CD4-positive, alpha-beta T cell treated with Interleukin-15 for 1 hour (primary cell): ENCODE measurements around the gene CBLL2.
"Not testable (repeated sequence)": the region's sequence is repeated elsewhere in the genome, so short reads cannot be mapped to it uniquely, and the experiment has no call there.

ENCODE experiments used
- DNase-seq: peaks from one replicate; pipeline ENCODE4 v3.0.0-alpha.2; 2020

Gene CBLL2, protein sequence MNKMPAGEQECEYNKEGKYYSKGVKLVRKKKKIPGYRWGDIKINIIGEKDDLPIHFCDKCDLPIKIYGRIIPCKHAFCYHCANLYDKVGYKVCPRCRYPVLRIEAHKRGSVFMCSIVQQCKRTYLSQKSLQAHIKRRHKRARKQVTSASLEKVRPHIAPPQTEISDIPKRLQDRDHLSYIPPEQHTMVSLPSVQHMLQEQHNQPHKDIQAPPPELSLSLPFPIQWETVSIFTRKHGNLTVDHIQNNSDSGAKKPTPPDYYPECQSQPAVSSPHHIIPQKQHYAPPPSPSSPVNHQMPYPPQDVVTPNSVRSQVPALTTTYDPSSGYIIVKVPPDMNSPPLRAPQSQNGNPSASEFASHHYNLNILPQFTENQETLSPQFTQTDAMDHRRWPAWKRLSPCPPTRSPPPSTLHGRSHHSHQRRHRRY

DNA sequence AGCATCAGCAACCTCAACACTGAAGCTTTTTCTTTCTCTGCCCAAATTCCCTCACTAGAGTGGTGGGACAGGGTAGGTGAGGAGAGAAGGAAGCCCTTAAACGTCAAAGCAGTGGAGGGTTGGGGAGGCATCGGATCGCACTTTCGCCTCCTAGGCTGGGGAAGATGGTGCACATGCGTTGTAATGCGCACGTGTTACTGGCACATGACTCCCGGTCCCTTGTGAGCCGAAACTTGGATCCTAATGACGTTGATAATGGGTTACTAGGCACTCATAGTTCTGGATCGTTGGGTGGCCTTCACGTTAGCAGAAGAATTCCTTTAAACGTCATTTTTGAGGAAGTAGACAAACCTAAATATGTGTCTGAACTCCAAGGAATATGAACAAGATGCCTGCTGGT is at the start of gene CBLL2:
Gene CBLL2, plus strand, starts transcription at position 301 of the 400 bp plus-strand sequence. Its CDS starts 79 bp downstream, at position 380.
- DNase-seq = no peak

DNA sequence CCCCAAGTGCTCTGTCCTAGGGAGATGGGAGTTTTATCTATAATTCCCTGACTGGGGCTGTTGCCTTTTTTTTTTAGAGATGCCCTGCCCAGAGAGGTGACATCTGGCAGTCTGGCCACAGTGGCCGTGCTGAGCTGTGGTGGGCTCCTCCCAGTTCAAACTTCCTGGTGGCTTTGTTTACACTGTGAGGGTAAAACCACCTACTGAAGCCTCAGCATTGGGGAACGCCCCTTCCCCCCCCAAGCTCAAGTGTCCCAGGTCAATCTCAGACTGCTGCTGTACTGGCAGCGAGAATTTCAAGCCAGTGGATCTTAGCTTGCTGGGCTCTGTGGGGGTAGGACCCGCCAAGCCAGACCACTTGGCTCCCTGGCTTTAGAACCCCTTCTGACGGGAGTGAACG is 38.3 kb upstream of the CBLL2 start:
- DNase-seq = no peak

DNA sequence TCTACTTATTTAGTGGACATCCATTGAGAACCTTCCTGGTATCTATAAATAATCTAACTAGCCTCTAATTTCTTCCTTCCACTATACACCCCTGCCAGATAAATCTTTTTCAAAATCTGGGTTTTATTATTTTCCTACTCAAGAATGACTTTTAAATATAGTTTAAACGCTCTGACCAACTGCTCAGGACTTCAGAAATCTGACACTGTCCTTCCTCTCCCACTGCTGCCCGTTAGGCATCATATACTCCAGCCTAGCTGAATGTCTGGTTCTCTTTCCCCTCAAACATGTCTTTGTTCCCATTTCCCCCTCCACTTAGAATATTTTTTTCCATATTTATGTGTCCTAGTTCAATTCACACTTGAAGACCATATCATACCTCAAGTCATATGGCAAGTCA is 35.2 kb upstream of the CBLL2 start:
- DNase-seq = no peak

DNA sequence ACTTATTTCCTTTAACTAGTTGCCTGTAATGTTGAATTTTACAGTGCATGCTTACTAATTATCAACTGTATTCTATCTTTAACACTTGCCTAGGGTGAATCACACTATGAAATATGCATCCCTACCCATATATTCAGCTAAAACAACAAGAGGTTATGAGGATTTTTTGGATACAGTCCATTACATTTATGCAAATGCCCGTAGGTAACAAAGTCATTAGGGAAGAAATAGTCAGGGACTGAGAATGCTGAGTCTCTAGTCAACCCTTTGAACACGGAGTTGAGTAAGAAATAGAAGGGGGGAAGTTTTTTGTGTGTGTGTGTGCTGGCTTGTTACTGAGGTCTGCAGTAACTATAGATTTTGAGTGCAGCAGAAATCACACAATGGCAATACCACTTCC is 26.1 kb upstream of the CBLL2 start:
- DNase-seq = no peak

DNA sequence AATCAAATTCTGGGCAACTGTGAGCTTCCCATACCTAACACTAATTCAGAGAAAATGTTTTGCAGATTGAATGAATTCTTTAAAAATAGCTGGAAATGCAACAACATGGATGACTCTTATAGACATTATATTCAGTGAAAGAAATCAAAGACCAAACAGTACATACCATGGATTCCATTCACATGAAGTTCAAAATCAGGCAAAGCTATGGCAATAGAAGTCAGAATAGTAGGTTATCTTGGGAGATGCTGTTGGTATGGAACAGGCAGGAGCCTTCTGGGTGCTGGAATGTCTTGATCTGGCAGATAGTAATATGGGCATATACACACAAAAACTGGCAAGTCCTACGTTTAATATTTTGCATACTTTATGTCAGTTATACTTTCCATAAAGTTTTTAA is 25.5 kb upstream of the CBLL2 start:
- DNase-seq = no peak

DNA sequence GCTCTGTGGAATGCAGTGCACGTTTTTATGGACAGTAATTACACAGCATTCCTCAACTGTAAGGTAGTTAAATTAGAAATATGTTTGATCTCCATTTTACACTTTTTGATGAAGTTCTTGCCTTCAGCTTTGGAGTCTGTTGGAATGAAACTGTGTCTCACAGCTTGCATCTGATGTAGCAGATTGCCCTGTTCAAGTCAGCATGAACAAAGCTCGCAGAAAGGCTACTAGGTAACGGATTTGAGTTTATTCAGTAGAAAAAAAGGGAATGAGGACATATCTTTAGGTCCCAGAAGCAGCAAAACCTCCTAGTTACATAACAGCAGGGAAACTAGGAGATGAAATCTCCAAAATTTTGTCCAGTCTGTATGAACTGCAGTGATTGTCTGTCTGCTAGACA is 24.3 kb upstream of the CBLL2 start:
- no peak for DNase-seq

DNA sequence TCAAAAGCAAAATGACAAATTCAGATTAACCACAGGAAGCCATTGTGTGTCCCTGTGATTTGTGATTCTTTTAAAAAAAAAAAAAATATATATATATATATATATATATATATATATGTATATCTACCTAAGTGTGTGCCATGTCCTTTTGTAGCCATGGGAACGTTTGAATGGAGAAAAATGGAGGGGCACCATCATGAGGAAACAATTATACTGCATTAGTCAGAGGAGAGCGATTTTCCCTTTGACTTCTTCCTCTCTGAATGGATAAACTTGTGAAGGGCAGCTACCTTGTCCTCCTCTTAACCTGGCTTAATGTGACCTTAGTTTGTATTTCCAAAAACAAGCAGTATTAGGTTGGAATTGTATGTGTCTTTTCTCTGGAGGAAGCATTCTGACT is 23.3 kb upstream of the CBLL2 start:
- DNase-seq = no peak

DNA sequence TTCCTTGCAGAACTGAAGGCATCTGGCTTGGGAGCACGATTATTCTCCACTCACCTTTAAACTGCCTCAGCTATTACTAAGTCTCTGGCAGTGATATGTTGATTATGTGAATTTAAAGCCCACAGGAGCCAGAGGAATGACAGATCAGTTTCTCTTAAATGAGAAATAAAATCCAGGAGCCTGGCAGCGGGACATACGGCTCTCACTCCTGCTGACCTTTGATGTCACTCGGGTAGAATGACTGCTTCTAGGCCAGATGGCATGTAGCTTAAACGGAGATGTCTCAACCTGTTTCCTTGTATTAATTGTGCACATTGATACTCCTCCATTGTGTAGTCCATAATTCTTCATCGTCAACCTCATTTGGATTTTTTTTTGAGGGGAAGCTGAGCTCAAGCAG is 4.0 kb upstream of the CBLL2 start:
- no peak for DNase-seq

DNA sequence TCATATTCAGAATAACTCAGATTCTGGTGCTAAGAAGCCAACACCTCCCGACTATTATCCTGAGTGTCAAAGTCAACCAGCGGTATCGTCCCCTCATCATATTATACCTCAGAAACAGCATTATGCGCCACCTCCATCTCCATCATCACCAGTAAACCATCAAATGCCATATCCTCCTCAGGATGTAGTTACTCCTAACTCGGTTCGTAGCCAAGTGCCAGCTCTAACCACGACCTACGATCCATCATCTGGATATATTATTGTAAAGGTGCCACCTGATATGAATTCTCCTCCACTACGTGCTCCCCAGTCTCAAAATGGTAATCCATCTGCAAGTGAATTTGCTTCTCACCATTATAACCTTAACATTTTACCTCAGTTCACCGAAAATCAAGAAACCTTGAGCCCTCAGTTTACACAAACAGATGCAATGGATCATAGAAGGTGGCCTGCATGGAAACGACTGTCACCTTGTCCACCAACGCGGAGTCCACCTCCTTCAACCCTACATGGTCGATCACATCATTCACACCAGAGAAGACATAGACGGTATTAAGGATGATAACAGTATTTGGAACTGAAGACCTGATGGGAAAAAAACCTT is 1.1 kb downstream of the CBLL2 start:
- DNase-seq = no peak

DNA sequence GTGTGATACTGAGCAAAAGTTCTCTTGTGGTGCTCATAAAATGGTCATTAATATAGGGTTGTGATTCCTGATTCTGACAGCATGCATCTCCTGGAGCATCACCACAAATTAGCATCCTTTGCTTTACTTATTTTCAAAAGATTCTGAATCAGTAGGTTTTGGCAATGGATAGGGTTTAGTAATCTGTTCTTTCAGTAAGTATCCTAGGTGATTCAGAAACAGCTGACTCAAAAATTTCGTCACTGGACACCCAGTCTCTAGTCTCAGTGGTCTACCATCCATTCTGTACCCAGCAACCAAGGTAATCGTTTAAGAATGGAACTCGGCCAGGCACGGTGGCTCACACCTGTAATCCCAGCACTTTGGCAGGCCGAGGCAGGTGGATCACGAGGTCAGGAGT is 4.1 kb downstream of the CBLL2 start:
- no peak for DNase-seq

DNA sequence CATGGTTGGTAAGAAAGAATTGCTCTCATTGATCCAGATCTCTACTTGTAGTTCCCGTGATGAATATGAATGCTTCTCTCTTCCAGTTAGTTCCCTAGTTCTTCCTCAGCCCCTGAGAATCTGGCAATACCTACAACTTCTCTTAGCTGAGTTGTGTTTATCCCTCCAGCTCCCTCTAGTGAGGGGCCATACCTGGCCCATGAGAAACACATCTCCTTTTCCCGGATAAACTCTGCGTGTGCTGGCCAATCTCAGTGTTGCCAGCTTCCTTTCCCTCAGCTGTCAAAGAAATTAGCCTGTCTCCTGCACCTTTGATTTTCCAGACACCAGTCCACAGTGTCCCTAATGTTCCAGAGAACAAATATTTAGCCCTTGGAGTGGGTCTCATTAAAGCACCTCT is 5.7 kb downstream of the CBLL2 start:
- DNase-seq = no peak

DNA sequence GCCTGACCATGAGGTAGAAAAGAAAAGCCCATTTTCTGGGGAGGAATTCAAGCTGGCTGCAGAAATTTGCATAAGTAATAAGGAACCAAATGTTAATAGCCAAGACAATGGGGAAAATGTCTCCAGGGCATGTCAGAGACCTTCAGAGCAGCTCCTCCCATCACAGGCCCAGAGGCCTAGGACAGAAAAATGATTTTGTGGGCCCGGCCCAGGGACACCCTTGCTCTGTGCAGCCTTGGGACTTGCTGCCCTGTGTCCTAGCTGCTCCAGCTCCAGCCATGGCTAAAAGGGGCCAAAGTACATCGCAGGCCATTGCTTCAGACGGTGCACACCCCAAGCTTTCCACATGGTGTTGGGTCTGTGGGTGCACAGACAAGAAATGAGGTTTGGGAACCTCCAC is 16.5 kb downstream of the CBLL2 start:
- DNase-seq = not testable (repeated sequence)

DNA sequence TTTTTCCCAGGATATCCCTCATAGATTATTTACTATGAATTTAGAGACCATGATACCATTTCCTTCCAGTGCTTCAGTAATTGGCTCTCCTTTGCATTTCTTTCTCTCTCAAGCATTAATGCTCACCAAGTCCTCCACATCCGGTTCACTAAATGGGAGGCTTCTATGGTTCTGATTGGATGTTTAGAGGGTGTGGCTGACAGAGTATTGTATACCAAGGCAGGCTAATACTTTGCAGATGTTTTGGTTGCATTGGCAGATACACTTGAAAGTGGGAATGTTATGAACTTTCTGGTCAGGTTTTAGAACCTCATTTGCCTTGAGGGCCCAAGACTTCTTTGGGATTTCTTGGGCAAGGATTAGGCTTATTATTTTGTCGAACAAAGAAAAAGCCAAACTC is 24.2 kb downstream of the CBLL2 start:
- DNase-seq = no peak

DNA sequence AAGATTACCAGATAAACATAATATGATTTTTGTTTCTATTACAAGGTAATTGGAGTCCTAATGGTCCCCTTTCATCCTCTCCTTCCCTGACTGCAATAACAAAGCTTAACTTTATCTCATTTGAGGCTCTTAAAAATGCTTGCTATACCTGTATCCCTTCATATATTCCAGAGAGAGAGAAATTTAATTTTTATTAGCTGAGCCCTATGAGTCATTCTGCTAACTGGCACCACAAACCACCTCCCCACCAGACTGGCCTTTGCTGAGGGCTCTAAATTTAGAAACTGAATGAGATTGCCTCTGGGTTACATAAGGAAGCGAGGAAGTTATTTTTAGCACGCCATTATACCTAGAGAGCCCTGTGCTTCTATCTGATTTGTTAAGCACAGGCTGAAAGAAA is 27.4 kb downstream of the CBLL2 start:
- no peak for DNase-seq

DNA sequence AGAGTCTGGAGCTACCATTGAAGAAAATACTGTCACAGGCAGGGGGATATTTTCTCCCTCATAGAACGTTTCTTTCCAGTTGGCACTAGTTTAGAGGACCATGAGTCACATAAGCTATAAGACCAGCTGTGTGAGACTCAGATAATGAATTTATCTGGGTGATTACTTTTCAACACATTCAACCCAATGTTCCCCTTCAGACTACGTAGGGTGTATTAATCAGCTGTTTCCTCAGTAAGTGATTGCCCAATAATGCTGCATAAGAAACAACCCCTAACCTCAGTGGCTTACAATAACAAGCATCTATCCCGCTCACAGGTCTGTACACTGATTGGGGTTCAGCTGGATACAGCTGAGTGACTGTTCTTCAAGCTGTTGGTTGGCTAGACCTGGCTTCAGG is 38.1 kb downstream of the CBLL2 start:
- DNase-seq = no peak

DNA sequence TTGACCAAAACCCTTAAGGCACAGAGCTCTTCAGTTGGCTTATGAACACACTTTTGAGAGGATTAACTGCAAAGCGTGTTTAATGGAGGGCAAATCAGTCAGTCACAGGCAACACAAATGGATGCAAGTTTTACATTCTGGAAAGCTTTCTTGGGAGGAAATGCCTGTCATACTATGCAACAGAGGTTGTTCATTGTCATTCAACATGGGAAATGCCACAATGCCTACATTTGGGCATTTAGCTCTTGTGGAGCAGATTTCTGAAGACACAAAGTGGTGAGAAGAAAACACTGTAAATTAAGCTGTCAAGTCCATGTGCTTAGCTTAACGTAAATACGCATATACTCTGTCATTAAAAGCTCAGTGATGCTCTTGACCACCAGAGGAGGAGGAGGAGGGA is 41.1 kb downstream of the CBLL2 start:
- no peak for DNase-seq

DNA sequence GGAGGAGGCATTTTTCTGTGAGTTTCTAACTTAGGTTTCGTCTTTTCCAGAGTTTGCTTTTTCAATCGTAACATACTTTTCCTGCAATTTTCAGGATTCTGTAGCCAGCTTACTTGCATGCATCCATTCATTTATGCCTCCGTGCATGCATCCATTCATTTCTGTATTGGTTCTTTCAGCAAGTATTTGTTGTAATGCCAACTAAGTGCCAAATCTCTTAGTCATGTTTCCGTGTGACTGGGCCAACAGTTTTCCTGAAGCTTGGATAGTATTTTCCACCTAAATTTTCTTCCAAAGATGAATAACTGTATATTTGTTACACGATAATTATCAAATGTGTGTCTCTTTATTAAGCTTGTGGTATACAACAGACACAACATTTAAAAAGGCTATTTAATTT is 41.5 kb downstream of the CBLL2 start:
- no peak for DNase-seq

DNA sequence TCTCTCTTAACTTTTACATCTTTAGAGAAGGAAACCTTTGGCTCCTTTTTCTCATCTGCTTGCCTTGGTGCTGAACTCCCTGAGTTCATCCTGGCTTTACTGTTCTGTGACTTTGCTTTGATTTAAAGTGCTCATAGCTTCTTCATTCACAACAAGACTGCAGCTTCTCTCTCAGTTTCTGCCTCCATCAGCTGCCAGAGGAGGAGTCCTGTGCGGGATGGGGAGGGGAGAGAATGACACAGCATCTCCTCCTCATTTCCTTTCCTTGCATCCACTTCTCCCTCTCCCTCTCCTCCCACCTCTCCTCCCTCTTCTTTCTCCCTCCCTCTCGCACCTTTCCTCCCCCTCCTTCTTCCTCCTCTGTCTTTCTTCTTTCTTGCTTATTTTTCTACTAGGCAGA is 42.0 kb downstream of the CBLL2 start:
- DNase-seq = no peak

DNA sequence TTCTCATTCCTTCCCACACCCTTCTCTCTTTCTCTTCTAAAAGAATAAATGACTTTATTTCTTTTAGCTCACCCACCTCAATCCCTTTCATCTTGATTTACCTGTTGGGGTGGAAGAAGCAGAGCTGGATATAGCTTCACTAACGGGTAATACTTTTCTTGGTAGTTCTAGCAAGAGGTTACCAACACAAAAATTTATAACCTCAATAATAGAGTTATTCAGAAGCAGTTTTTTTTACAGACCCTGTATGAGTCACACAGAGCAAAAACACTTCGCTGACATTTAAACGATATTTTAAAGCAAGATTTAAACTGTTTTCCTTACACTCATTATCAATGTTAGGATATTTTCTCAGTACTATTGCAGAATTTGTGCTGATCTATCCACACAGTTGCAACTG is 42.4 kb downstream of the CBLL2 start:
- no peak for DNase-seq

DNA sequence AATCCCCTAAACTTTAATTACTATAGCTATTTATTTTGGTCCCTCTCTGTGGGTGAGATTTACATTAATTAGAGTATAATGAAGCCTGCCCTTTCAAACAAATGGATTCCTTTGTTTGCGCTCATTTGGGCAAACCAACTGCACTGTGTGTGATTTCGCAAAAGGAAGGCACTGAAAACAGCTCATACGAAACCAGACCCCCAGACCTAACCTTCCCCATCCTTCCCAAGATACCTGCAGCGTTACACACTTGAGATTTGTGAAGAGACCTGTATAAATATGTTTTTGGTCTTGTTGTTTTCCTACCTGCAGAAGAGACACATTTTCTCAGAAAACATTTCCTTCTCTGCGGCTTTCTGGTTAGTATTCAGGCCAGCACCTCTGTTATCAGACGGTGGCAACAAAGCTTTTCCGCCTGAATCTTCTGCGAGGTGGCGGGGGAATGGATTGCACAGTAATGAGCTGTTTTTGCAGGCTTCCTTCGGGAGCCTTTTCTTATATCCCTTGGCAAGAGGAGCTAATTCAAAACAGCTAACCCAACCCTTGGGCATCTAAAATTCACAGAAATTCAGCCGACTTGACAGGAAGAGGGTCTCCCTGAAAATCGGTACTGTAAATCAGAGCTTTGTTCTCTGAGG is 47.6 kb downstream of the CBLL2 start:
- no peak for DNase-seq

DNA sequence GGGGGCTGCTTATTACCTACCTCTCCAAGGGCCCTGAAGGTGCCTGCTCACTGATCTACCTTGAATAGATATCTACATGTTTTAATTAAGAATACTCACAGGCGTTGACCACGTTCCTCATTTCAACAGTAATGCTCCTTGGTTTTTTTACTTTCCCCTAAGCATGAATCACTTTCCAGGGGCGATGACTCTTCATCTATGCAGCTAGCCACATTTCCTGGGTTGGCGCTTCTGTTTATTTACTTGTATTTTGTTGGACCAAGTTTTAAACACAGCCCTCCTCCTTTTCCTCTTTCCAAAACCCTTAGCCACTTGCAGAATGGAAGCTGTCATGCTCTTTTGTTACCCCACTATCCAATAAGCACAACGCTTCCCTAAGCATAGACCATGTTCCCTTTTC is 50.8 kb downstream of the CBLL2 start:
- no peak for DNase-seq
